ENCODE results near the gene SFPQ.

The SFPQ gene

GRCh38 chr1:35222322-35223083 is 29.6 kb upstream of the SFPQ start:
- no peak overlapping the region for H3K27ac ChIP-seq
- TF ChIP-seq CTCF (conservative IDR thresholded peaks at IDR 0.05) (no peak), ZFX (IDR thresholded peaks at IDR 0.05) (no peak)

GRCh38 chr1:35220976-35221375 is 28.0 kb upstream of the SFPQ start:
- no peak overlapping the region for H3K27ac ChIP-seq
- peak; percentile 63 for TF ChIP-seq CTCF (conservative IDR thresholded peaks at IDR 0.05)
- TF ChIP-seq ZFX (IDR thresholded peaks at IDR 0.05), result no peak

GRCh38 chr1:35215346-35215745 is 22.4 kb upstream of the SFPQ start:
- H3K27ac ChIP-seq, result no peak overlapping the region
- TF ChIP-seq CTCF (conservative IDR thresholded peaks at IDR 0.05) (no peak), ZFX (IDR thresholded peaks at IDR 0.05) (no peak)

DNA sequence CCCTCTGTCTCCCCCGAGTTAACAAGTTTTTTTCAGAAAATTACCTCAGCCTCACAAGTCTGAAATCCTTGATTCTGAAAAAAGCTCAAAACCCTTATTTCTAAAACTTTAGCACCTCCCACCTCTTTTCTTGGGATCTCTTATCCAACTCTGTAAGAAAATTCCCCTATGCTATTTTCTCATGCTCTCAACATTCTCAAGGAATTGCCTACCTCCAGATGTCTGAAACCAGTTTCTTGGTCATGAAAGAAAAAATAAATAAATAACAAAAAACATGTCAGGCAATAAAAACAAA is 18.1 kb upstream of the SFPQ start:
- no peak overlapping the region for H3K27ac ChIP-seq
- TF ChIP-seq CTCF (conservative IDR thresholded peaks at IDR 0.05) (no peak), ZFX (IDR thresholded peaks at IDR 0.05) (no peak)

- no peak overlapping the region for H3K27ac ChIP-seq
- TF ChIP-seq CTCF (conservative IDR thresholded peaks at IDR 0.05), result no peak
- TF ChIP-seq ZFX (IDR thresholded peaks at IDR 0.05), result no peak
Measured at GRCh38 chr1:35210321-35211119, 17.6 kb upstream of the SFPQ start.

DNA sequence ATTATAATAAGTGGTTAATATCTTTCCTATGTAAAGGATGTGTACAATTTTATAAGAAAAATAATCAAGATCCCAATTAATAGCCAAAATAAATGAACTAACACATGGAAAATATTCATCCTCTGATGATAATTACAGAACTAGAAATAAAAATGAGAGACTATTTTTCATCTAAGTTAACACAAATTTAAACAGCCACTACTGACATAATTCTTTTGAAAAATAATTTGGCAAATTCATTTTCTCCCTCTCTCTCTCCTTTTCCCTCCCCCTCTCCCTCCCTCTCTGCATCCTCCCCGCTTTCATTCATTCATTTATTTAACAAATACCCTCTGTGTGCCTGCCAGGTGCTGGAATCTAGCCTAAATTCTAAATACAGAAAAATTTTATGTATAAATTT is 10.3 kb upstream of the SFPQ start:
- H3K27ac ChIP-seq, result no peak overlapping the region
- TF ChIP-seq ZFX (IDR thresholded peaks at IDR 0.05) (no peak), CTCF (conservative IDR thresholded peaks at IDR 0.05) (no peak)

- H3K27ac ChIP-seq, result no peak overlapping the region
- TF ChIP-seq CTCF (conservative IDR thresholded peaks at IDR 0.05), result peak; percentile 95
- TF ChIP-seq ZFX (IDR thresholded peaks at IDR 0.05), result no peak
Measured at GRCh38 chr1:35202048-35202719, 9.2 kb upstream of the SFPQ start.
